ACHN (cell line): ENCODE data around the gene SH2D1B.

ENCODE experiments used
- DNase-seq: peaks from one replicate; pipeline ENCODE4 v3.0.0-alpha.2; 2015
- in situ Hi-C: cut with HindIII; loops from 2 replicates; pipeline ENCODE4 v1.10.0; 2017; ENCODE audit warnings: low sequenced_read_pairs, low pct_ligation_motif_present, low pct_unique_long_range_greater_than_20kb

Gene SH2D1B

GRCh38 chr1:162349635-162350330, 62.2 kb downstream of the SH2D1B start:
- peak; percentile 66 for DNase-seq

GRCh38 chr1:162347281-162347680, 64.7 kb downstream of the SH2D1B start:
- DNase-seq: no peak
- in situ Hi-C loops: no loop called here

More at GRCh38 chr1:162349635-162350330, 62.2 kb downstream of the SH2D1B start:
- in situ Hi-C loops: no loop called here
